DOHH2 (cell line): ENCODE measurements around the gene PGM5.

Source experiments
- H3F3A ChIP-seq: fragments of 200-600 bp; sonication (generic), shearing (Covaris generic); 2 replicates; pipeline ENCODE4 v1.6.0; 2016; ENCODE audit warnings: antibody characterized with exemption, mild to moderate bottlenecking; ENCODE audit not compliant: control insufficient read depth, insufficient read depth
- H3K27ac ChIP-seq: fragments of 200-600 bp; sonication (generic); 2 replicates; pipeline ENCODE4 v1.5.1; 2014; ENCODE audit warnings: low read depth, mild to moderate bottlenecking, low read length, moderate library complexity
- H3K27me3 ChIP-seq: fragments of 200-600 bp; sonication (generic); 2 replicates; pipeline ENCODE4 v1.6.1; 2014; ENCODE audit warnings: mild to moderate bottlenecking, low read length, mixed read lengths; ENCODE audit not compliant: control insufficient read depth
- H3K36me3 ChIP-seq: fragments of 200-600 bp; sonication (generic); 2 replicates; pipeline ENCODE4 v1.6.1; 2014; ENCODE audit warnings: mild to moderate bottlenecking, low read length, moderate library complexity, mixed read lengths; ENCODE audit not compliant: control insufficient read depth
- H3K4me1 ChIP-seq: fragments of 200-600 bp; sonication (generic); 2 replicates; pipeline ENCODE4 v1.6.1; 2014; ENCODE audit warnings: mild to moderate bottlenecking, low read length, mixed read lengths; ENCODE audit not compliant: control insufficient read depth
- H3K4me2 ChIP-seq: fragments of 200-600 bp; sonication (generic); 2 replicates; pipeline ENCODE4 v1.6.0; 2014; ENCODE audit warnings: mild to moderate bottlenecking, low read length, moderate library complexity
- H3K4me3 ChIP-seq: fragments of 200-600 bp; sonication (generic); 2 replicates; pipeline ENCODE4 v1.5.1; 2014; ENCODE audit warnings: mild to moderate bottlenecking, low read length, mixed read lengths
- H3K79me2 ChIP-seq: fragments of 200-600 bp; sonication (generic); 2 replicates; pipeline ENCODE4 v1.6.1; 2014; ENCODE audit warnings: mild to moderate bottlenecking, low read length, mixed read lengths; ENCODE audit not compliant: control insufficient read depth
- H3K9me2 ChIP-seq: fragments of 200-600 bp; sonication (generic); replicated peaks from 2 replicates; pipeline ENCODE4 v1.6.1; 2014; ENCODE audit warnings: mild to moderate bottlenecking, low read length, mixed read lengths; ENCODE audit not compliant: control insufficient read depth
- H3K9me3 ChIP-seq: fragments of 200-600 bp; sonication (generic); 2 replicates; pipeline ENCODE4 v1.6.1; 2014; ENCODE audit warnings: antibody characterized with exemption, low read length, mixed read lengths; ENCODE audit not compliant: control insufficient read depth, insufficient read depth
- H4K20me1 ChIP-seq: fragments of 200-600 bp; sonication (generic); 2 replicates; pipeline ENCODE4 v1.6.0; 2014; ENCODE audit warnings: low read depth, mild to moderate bottlenecking, antibody characterized with exemption, low read length, moderate library complexity; ENCODE audit not compliant: control insufficient read depth, insufficient read depth
- CTCF ChIP-seq: fragments of 200-600 bp; sonication (generic); IDR thresholded peaks from one replicate; pipeline ENCODE4 v1.5.1; 2014; ENCODE audit warnings: antibody characterized with exemption, mild to moderate bottlenecking, low read depth, low read length; ENCODE audit not compliant: poor library complexity, severe bottlenecking
- EZH2phosphoT487 ChIP-seq: fragments of 200-600 bp; sonication (generic); IDR thresholded peaks from 2 replicates; pipeline ENCODE4 v1.6.1; 2017; ENCODE audit warnings: borderline replicate concordance, mild to moderate bottlenecking, antibody characterized with exemption, low read length, moderate library complexity, mixed read lengths

The PGM5 gene

GRCh38 chr9:68562461-68562860 lies 206.1 kb downstream of the PGM5 start:
- no peaks in the 10 kb centered on the region for H3F3A ChIP-seq
- H3K27ac ChIP-seq, result no peak overlapping the region
- H3K4me3 ChIP-seq, result no peak overlapping the region
- no peaks in the 10 kb centered on the region for H3K9me2 ChIP-seq
- peaks cover 10% of the 10 kb centered on the region; the same call in 1 of the 2 replicates for H3K27me3 ChIP-seq
- H3K79me2 ChIP-seq, result no peaks in the 10 kb centered on the region
- H3K9me3 ChIP-seq, result no peaks in the 10 kb centered on the region
- H3K36me3 ChIP-seq, result no peaks in the 10 kb centered on the region
- H4K20me1 ChIP-seq, result no peaks in the 10 kb centered on the region
- H3K4me1 ChIP-seq, result no peaks in the 10 kb centered on the region
- H3K4me2 ChIP-seq, result no peak overlapping the region
- no peak for TF ChIP-seq CTCF
- TF ChIP-seq EZH2phosphoT487, result no peak

DNA sequence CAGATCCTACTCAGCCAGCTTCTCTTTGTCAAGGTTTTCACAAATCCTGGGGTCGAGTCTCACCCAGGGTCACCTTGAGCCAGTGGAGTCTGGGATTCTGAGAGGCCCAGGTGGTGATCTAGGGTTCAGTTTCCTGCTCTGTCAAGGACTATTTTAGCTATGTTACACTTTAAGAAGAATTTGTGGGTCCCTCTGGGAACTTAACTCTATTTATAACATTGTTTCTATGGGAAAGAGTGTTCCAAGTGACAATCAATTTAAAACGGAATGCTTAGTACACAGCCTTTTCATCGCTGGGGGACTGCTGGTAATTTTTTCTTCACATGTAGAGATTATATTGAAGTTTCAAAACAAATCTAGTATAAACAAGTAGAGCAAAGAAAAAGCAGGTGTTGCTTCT lies 211.2 kb downstream of the PGM5 start:
- Histone ChIP-seq H3K4me2 (no peak overlapping the region), H3K4me3 (no peak overlapping the region)
- no peak for TF ChIP-seq CTCF
- TF ChIP-seq EZH2phosphoT487, result no peak

DNA sequence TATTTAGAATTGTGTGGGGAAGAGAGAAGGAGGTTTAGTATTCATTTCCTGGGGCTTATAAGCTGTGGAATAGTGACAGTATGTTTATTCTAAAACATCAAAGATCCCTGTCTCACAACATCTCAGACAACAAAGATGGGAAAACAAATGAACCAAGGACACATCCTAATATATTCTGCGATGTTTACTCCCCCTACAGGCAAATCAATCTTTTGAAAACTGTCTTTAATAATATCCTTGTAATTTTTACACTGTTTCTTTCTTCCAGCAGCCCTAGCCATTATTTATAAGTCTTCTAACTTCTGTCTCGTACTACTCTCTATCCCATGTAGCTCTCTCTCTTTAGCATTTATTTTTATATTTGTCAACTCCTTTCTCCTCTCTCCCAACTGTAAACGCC lies 217.7 kb downstream of the PGM5 start:
- Histone ChIP-seq H3K36me3 (no peaks in the 10 kb centered on the region), H3K27ac (no peak overlapping the region), H4K20me1 (no peaks in the 10 kb centered on the region)

More for the DNA sequence above, 211.2 kb downstream of the PGM5 start:
- Histone ChIP-seq H3F3A (no peaks in the 10 kb centered on the region), H3K9me3 (no peaks in the 10 kb centered on the region), H3K9me2 (no peaks in the 10 kb centered on the region), H4K20me1 (no peaks in the 10 kb centered on the region), H3K36me3 (no peaks in the 10 kb centered on the region), H3K27me3 (peaks cover 11% of the 10 kb centered on the region), H3K27ac (no peak overlapping the region), H3K4me1 (no peaks in the 10 kb centered on the region), H3K79me2 (no peaks in the 10 kb centered on the region)

More for the DNA sequence above, 217.7 kb downstream of the PGM5 start:
- no peaks in the 10 kb centered on the region for H3K9me3 ChIP-seq
- TF ChIP-seq EZH2phosphoT487 (no peak), CTCF (peak; percentile 25)
- no peaks in the 10 kb centered on the region for H3F3A ChIP-seq
- H3K27me3 ChIP-seq, result peaks cover 18% of the 10 kb centered on the region
- H3K79me2 ChIP-seq, result no peaks in the 10 kb centered on the region
- H3K4me2 ChIP-seq, result no peak overlapping the region
- H3K9me2 ChIP-seq, result no peaks in the 10 kb centered on the region
- H3K4me1 ChIP-seq, result peaks cover 11% of the 10 kb centered on the region
- no peak overlapping the region for H3K4me3 ChIP-seq
